Measurements from ENCODE around the gene C4orf50. TPM values are rescaled to one million over a fixed set of nuclear protein-coding genes. Genes with fewer than 3 reads are reported as not detected.

Gene C4orf50
- total RNA-seq, 1 experiment from 2014 or later = 0.17 TPM

DNA sequence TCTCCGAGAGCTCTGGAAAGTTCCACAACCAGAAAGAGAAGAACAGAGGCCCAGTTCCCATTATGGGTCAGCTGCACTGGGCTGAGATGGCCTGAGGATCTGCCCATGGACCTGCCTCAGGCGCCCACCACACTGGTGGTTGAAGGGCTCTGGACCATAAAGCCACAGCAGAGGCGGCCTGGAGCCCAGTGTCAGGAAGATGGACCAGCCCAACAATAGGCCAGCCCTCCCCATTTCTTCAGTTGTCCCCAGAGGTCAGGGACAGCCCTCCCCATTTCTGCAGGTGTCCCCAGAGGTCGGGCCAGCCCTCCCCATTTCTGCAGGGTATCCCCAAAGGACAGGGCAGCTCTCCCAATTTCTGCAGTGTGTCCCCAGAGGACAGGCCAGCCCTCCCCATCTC lies 37.2 kb upstream of the C4orf50 start:
- TF ChIP-seq, protein P1, sequence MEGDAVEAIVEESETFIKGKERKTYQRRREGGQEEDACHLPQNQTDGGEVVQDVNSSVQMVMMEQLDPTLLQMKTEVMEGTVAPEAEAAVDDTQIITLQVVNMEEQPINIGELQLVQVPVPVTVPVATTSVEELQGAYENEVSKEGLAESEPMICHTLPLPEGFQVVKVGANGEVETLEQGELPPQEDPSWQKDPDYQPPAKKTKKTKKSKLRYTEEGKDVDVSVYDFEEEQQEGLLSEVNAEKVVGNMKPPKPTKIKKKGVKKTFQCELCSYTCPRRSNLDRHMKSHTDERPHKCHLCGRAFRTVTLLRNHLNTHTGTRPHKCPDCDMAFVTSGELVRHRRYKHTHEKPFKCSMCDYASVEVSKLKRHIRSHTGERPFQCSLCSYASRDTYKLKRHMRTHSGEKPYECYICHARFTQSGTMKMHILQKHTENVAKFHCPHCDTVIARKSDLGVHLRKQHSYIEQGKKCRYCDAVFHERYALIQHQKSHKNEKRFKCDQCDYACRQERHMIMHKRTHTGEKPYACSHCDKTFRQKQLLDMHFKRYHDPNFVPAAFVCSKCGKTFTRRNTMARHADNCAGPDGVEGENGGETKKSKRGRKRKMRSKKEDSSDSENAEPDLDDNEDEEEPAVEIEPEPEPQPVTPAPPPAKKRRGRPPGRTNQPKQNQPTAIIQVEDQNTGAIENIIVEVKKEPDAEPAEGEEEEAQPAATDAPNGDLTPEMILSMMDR (conservative IDR thresholded peaks at IDR 0.05) = no peak
- H2BK15ac ChIP-seq (ENCODE audit: low read depth, low read length) = no peak overlapping the region
- no peaks in the 10 kb centered on the region for H3K4me1 ChIP-seq (ENCODE audit: insufficient read depth, low read length)
- no peaks in the 10 kb centered on the region for H4K20me1 ChIP-seq (ENCODE audit: control insufficient read depth, insufficient read depth, insufficient read length)
- no CpG with 5 or more reads among the region's 4 CpGs for WGBS (ENCODE audit: extremely low coverage, insufficient read length, low lambda C conversion rate)
- Mint-ChIP-seq H3K9me3 (peaks cover 15 to 24% of the 10 kb centered on the region in 2 experiments), H3K27me3 (ENCODE audit: low read depth) (peaks cover 3% of the 10 kb centered on the region), H3K27ac (no peak overlapping the region), H3K36me3 (ENCODE audit: insufficient read depth in 1 of 3, low read depth in 3 of 3) (peaks cover 18 to 25% (median 21%) of the 10 kb centered on the region in 3 experiments), H3K4me3 (no peak overlapping the region), H3K4me1 (peaks cover 8 to 16% of the 10 kb centered on the region in 2 experiments)
- no peak overlapping the region for H4K8ac ChIP-seq (replicated peaks; ENCODE audit: insufficient read length, low read depth, low read length)
- no peak overlapping the region for H2BK120ac ChIP-seq (ENCODE audit: low read depth, low read length, poor library complexity, severe bottlenecking)
- H2BK5ac ChIP-seq (ENCODE audit: insufficient read length, low read length) = no peak overlapping the region
- H3K9ac ChIP-seq (ENCODE audit: extremely low read depth, insufficient read length, low read length) = no peak overlapping the region
- no peak overlapping the region for H3K4me2 ChIP-seq (ENCODE audit: insufficient read depth, insufficient read length, low read length)
- H2AFZ ChIP-seq (ENCODE audit: low read length) = no peak overlapping the region
- H3K23me2 ChIP-seq (ENCODE audit: insufficient read length, low read depth, low read length, poor library complexity, severe bottlenecking) = no peaks in the 10 kb centered on the region
- H3K56ac ChIP-seq (ENCODE audit: insufficient read length, low read depth, low read length) = no peak overlapping the region
- no peak overlapping the region for H3K18ac ChIP-seq (ENCODE audit: insufficient read length, low read depth, low read length)
- H2BK12ac ChIP-seq (ENCODE audit: insufficient read length, low read depth, low read length) = no peak overlapping the region
- no peak overlapping the region for H4K91ac ChIP-seq (ENCODE audit: insufficient read length, low read depth, low read length)
- DNase-seq = no peak
- no peaks in the 10 kb centered on the region for H3K79me2 ChIP-seq (ENCODE audit: insufficient read depth, low read length)
- no peak overlapping the region for H3K27ac ChIP-seq (ENCODE audit: insufficient read length, low read depth, low read length)
- no peaks in the 10 kb centered on the region for H3K79me1 ChIP-seq (ENCODE audit: insufficient read depth, low read depth, low read length, poor library complexity, severe bottlenecking)
- H3K23ac ChIP-seq (ENCODE audit: insufficient read length, low read depth, low read length) = no peak overlapping the region
- H3K14ac ChIP-seq (ENCODE audit: insufficient read depth, low read length) = no peak overlapping the region
- H2AK5ac ChIP-seq (ENCODE audit: insufficient read length, low read length) = no peak overlapping the region
- no peak overlapping the region for H4K5ac ChIP-seq (ENCODE audit: insufficient read length, low read depth, low read length)
- H3K9me3 ChIP-seq (ENCODE audit: control insufficient read depth, low read depth, low read length) = no peaks in the 10 kb centered on the region
- no peaks in the 10 kb centered on the region for H3K27me3 ChIP-seq (ENCODE audit: insufficient read depth, low read length)
- no peak overlapping the region for H3K4ac ChIP-seq (ENCODE audit: low read depth, low read length)
- H3T11ph ChIP-seq (ENCODE audit: low read length) = no peak overlapping the region
- no peak overlapping the region for H2BK20ac ChIP-seq (ENCODE audit: low read depth, low read length, poor library complexity, severe bottlenecking)

Data from H9 (cell line).